COLO829 (cell line): Measurements from ENCODE around the gene ELSPBP1.
"Not testable (repeated sequence)": the region's sequence is repeated elsewhere in the genome, so short reads cannot be mapped to it uniquely, and the experiment has no call there.

ENCODE experiments used
- DNase-seq: peaks from one replicate; pipeline ENCODE4 v3.0.0; 2012; ENCODE audit warnings: low spot score

Gene ELSPBP1

GRCh38 chr19:48043675-48044258 is 49.3 kb downstream of the ELSPBP1 start, which contains the start of gene CABP5:
Gene CABP5 (minus strand): TSS chr19:48044079. CDS start chr19:48043922, 157 bp downstream.
- no peak for DNase-seq

GRCh38 chr19:48044561-48044960 is 50.1 kb downstream of the ELSPBP1 start:
- DNase-seq, result peak; percentile 60

- no peak for DNase-seq
Measured at GRCh38 chr19:48051335-48052033, 57.1 kb downstream of the ELSPBP1 start.

GRCh38 chr19:48053076-48053475 is 58.6 kb downstream of the ELSPBP1 start:
- no peak for DNase-seq

GRCh38 chr19:48053856-48054255 is 59.4 kb downstream of the ELSPBP1 start:
- DNase-seq, result no peak

GRCh38 chr19:48059331-48059730 is 64.9 kb downstream of the ELSPBP1 start:
- no peak for DNase-seq

- no peak for DNase-seq
Measured at GRCh38 chr19:48060381-48060780, 65.9 kb downstream of the ELSPBP1 start.

GRCh38 chr19:48061401-48062344 is 67.2 kb downstream of the ELSPBP1 start:
- DNase-seq, result no peak

GRCh38 chr19:48064509-48064908 is 70.1 kb downstream of the ELSPBP1 start:
- no peak for DNase-seq

- no peak for DNase-seq
Measured at GRCh38 chr19:48069435-48069834, 75.0 kb downstream of the ELSPBP1 start.

- not testable (repeated sequence) for DNase-seq
Measured at GRCh38 chr19:48070177-48070769, 75.8 kb downstream of the ELSPBP1 start.
